C4-2B (cell line): Measurements from ENCODE around the gene IFNA1.

Source experiments
- H3K27ac ChIP-seq: fragments of 450-650 bp; 2 replicates; pipeline ENCODE4 v1.5.1; 2017
- ZFX ChIP-seq: fragments of 450-650 bp; IDR thresholded peaks from 2 replicates; pipeline ENCODE4 v1.6.1; 2017
- TF ChIP-seq, protein P1 (sequence below): fragments of 450-650 bp; conservative IDR thresholded peaks from 2 replicates; pipeline ENCODE4 v1.5.1; 2017; ENCODE audit warnings: mild to moderate bottlenecking

Gene IFNA1

DNA sequence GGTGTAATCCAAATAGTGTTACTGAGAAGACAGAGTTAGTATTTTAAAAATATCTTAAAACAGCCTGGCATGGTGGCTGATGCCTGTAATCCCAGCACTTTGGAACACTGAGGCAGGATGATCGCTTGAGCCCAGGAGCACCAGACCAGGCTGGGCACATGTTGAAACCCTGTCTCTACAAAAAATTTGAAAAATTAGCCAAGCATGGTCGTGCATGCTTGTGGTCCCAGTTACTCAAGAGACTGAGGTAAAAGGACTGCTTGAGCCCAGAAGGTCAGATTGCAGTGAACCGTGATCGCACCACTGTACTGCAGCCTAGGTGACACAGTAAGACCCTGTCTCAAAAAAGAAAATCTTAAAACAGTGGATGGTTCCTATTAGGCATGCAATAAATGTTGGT, 12.4 kb downstream of the IFNA1 start:
- no peak for TF ChIP-seq ZFX
- TF ChIP-seq, protein P1, sequence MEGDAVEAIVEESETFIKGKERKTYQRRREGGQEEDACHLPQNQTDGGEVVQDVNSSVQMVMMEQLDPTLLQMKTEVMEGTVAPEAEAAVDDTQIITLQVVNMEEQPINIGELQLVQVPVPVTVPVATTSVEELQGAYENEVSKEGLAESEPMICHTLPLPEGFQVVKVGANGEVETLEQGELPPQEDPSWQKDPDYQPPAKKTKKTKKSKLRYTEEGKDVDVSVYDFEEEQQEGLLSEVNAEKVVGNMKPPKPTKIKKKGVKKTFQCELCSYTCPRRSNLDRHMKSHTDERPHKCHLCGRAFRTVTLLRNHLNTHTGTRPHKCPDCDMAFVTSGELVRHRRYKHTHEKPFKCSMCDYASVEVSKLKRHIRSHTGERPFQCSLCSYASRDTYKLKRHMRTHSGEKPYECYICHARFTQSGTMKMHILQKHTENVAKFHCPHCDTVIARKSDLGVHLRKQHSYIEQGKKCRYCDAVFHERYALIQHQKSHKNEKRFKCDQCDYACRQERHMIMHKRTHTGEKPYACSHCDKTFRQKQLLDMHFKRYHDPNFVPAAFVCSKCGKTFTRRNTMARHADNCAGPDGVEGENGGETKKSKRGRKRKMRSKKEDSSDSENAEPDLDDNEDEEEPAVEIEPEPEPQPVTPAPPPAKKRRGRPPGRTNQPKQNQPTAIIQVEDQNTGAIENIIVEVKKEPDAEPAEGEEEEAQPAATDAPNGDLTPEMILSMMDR: no peak
- no peak overlapping the region for H3K27ac ChIP-seq

DNA sequence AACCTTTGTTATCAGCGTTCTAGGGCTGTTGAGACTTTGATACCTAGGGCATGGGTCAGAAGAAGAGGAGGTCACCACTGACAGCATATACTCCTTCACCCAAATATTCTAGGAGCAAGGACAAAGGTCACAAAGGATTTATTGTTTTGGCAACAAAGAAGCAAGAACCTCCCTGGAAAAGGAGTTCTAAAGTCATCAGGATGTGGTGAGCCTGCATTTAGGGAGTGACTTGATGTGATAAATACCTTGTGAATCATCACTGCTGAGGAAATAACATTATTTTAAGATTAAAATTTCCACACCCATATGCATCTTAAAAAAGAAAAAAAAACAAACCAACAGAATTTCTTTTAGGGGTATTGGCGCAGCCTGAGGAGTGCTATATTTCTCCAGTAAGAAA, 13.9 kb downstream of the IFNA1 start:
- TF ChIP-seq, protein P1: no peak
- TF ChIP-seq ZFX: no peak
- no peak overlapping the region for H3K27ac ChIP-seq

DNA sequence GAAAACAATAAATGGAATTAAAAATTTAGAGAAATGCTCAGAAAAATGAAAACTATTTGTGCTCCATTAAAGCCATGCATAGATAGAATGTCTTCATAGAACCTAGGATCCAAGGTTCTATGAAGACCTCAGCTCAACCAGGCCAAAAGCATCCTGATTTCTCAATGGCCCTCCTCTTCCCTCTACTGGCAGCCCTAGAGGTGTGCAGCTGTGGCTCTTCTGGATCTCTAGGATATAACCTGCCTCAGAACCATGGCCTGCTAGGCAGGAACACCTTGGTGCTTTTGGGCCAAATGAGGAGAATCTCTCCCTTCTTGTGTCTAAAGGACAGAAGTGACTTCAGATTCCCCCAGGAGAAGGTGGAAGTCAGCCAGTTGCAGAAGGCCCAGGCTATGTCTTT, 15.1 kb downstream of the IFNA1 start:
- TF ChIP-seq, protein P1: peak; percentile 72
- no peak for TF ChIP-seq ZFX

DNA sequence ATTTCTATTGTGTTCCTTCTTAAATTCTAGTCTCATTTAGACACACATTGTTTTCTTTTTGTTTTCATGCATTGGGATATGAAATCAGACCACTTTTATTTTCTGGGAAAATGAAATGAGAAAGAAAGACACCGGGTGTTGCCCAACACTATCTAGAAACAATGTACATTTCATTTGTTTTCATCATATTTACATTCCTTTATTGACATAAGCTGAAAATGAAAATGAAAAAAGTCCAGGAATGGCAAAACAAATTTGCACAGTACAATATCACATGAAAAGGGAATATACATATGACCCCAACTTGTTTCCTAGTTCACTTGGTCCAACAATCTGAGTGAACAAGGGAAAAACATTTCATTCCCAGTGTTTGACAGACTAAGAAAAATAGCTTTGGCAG, 21.1 kb downstream of the IFNA1 start:
- H3K27ac ChIP-seq: no peak overlapping the region
- TF ChIP-seq, protein P1: no peak
- TF ChIP-seq ZFX: no peak

More for the DNA sequence above, 15.1 kb downstream of the IFNA1 start:
- no peak overlapping the region for H3K27ac ChIP-seq

DNA sequence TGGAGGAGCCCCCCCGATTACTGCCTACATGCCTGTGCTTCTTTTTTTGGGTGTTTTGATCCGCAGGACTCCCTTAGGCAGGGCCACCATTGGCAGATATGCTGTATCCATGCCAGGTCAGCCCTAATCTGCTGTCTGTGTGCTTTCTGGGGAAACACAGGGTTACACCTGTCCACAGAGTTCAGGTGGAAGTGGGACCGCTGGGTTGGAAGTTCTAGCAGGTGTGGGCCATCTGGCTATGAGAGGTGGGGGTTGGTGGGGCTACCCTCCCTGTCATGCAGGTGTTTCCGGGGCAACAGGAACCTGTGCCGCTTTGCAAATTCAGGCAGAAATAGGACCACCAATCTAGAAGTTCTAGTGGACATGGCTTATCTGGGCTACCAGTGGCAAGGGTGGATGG, 24.9 kb downstream of the IFNA1 start:
- TF ChIP-seq, protein P1: no peak
- TF ChIP-seq ZFX: no peak
- no peak overlapping the region for H3K27ac ChIP-seq

DNA sequence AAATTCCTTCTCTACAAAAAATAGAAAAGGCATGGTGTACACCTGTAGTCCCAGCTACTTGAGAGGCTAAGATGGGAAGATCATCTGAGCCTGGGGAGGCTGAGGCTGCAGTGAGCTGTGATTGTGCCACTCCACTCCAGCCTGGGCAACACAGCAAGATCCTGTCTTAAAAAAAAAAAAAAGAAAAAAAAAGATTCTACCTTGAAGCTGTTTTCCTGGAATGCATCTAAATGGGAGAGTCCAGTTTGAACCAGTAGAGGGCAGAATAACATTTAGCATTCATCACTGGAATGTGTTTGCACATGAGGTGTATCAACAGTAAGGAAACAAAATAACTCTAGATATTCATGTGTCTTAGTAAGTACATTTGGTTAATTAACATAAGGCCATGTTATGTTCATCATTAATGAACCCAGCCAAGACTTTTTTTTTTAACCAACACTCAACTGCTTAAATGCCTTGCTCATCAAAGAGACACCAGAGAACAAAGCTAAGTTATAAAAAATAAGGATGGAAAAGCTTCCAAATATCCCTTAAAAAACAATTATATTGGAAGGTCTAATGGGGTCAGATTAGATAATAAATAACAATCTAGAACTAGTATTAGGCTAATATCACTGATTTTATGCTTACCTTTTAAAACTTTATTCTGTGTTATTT, 25.8 kb downstream of the IFNA1 start:
- no peak overlapping the region for H3K27ac ChIP-seq
- TF ChIP-seq ZFX: no peak
- TF ChIP-seq, protein P1: peak; percentile 87

DNA sequence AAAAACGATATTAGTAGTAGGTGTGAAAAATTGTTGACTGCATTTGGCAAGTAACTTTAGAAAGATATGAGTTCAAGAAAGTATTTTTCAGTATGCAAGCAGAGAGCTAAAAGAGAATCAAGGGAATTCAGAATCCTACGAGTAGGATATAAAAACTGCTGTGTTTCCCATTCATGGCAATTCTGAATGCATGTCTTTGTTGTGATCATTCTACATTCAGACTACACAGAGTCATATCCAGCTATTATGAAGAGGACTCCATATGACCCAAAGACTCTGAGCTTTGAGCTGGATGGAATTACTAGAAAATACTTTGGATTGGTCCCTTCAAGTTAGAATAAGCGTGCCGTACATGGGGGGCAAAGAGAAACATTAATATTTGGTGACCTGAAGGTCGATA, 29.9 kb downstream of the IFNA1 start:
- TF ChIP-seq, protein P1: no peak
- no peak for TF ChIP-seq ZFX
- no peak overlapping the region for H3K27ac ChIP-seq
